GM18502 (cell line): ENCODE data around the gene BCAR3.
"Not testable (repeated sequence)": the region's sequence is repeated elsewhere in the genome, so short reads cannot be mapped to it uniquely, and the experiment has no call there.

Experiments used
- ATAC-seq: cut with Tn5 transposase; IDR thresholded peaks from one replicate; pipeline ENCODE4 v1.9.1; 2021; ENCODE audit warnings: mild to moderate bottlenecking; ENCODE audit not compliant: unreplicated experiment, poor library complexity

Gene BCAR3

DNA sequence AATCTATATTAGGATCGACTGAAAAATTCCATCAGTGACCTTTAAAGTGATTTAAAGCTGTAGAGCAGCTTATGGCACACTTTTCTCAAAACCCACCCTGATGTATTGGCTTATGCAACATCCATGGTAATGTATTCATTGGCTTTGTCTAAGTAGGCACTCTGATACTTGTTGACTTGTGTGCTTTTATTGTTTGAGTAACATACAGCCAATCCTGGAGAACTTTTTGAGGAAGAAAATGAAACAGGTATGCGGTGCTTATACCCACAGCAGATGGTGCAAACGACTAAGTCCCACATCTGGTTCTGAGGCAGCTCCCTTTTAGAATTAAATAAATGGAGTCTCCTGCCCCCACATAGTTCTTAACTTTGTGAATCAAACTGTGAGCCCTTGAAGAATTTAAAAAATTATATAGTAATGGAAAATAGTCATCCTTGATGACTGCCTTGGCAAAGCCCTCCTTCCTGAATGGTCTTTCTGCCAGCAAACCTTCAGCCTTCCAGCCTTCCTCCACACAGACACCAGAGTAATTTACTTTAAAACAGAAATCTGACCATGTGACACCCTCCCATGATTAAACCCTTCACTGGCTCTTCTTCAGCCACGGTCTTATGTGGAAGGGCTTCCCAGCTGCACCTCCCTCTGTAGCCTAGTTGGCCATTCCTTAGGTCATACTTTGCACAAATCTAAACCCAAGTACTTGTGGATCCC, 116.0 kb downstream of the BCAR3 start:
- no peak for ATAC-seq

DNA sequence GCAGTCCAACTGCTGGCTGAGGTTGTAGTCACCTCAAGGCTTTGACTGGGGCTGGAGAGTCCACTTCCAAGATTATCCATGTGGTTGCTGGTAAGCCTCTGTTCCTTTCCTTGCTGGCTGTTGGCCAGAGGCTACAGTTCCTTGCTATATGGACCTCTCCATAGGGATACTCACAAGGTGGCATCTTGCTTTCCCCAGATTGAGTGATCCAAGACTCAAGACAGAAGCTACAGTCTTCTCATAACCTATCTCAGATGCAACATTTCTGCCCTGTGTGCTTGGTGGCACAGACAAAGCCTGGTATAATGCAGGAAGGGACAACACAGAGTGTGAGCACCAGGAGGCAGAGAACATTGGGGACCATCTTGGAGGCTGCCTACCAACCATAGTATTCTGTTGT, 121.9 kb downstream of the BCAR3 start:
- no peak for ATAC-seq

DNA sequence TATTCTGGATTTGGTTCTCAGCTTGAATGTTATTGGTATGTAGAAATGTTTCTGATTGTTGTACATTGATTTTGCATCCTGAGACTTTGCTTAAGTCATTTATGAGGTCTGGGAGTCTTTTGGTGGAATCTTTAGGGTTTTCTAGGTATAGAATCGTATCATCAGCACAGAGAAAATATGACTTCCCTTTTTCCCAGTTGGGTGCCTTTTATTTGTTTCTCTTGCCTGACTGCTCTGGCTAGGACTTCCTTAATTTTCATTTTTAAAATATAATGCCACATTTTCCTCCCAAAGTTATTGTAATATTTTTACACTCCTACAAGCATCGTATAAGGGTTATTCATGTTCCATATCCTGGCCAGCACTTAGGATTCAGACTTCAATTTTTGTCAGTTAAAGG, 122.6 kb downstream of the BCAR3 start:
- ATAC-seq = no peak

DNA sequence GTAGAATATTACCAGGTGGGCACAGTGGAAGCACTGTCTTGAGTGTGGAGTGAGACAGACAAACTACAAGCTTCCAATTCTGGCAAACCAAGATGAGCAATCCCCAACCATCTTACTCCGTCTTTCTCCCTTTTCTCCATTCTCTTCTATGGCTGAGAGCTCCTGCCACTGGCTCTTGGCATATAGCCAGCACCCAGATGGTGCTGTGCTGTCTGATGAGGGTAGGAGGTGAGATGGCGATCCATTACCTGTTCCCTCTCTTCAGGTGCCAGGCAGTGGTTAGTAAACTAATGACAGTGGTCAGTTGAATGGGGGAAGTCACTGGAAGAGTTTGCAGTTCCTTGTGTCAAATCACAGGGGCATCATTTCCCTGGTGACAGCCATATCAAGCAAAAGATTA, 125.3 kb downstream of the BCAR3 start:
- ATAC-seq = no peak

DNA sequence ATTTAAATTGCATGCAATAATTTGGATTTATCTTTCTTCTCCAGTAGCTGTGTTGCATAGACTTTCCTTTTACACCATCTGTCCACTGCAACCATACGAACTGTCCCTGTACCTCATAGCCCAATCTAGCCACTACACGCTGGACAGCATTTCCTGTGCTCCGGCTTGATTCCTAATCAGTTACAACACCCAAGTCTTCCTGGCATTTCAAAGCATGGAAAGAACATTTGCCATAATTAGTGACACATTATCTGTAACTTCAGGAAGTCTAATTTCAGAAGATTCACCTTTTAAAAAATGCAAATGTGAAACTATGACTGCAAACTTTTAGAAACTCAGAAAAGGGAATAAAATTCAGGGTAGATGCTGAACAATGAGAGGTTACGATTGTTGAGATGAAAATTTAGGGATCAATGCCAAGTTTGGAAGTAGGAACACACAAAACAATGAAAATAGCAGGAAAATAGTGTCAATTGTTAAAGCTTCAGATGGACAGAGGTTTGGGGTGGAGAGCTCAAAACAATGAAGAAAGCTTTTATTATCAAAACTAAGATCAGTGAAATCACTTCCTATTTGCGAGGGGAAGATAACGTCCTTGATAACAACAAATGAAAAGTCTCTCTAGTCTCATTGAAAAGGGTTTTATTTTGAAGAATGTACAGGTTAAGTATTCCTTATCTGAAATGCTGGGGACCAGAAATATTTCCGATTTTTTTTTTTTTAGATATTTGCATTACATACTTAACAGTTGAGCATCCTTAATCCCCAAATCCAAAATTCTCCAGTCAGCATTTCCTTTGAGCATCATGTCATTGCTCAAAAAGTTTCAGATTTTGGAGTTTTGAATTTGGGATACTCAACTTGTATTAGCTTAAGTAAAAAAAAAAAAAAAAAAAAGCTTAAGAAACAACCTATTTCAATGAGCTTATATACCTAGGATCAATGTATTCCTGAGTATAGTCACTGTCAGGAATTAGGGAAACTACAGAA, 126.5 kb downstream of the BCAR3 start:
- no peak for ATAC-seq

DNA sequence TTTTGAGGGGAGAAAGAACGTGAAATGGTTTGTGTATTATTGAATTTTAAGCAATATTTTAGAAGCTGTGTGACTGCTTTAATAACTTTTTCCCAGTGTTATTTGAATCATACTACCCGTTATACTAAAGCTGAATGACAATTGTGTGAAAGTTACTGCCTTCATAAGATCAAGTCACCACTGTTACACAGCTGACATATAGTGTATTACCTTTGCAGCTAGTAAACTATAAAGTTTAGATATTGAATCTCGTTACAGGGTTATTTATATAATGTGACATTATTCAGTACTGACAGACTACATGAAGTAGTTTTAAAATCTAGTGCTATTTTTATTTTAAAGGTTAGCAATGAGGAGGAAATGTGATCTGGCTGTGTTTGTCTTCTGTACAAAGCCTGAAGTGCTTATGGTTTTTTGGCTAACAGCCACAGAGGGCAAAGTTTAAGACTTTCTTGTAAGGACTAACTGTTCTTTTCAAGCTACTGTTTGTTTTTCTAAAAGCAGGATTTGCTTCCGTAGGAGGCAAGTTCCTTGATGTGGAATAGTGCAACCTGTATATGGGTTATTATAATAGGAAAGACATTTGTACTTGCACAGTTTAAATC, 127.6 kb downstream of the BCAR3 start:
- ATAC-seq = not testable (repeated sequence)

DNA sequence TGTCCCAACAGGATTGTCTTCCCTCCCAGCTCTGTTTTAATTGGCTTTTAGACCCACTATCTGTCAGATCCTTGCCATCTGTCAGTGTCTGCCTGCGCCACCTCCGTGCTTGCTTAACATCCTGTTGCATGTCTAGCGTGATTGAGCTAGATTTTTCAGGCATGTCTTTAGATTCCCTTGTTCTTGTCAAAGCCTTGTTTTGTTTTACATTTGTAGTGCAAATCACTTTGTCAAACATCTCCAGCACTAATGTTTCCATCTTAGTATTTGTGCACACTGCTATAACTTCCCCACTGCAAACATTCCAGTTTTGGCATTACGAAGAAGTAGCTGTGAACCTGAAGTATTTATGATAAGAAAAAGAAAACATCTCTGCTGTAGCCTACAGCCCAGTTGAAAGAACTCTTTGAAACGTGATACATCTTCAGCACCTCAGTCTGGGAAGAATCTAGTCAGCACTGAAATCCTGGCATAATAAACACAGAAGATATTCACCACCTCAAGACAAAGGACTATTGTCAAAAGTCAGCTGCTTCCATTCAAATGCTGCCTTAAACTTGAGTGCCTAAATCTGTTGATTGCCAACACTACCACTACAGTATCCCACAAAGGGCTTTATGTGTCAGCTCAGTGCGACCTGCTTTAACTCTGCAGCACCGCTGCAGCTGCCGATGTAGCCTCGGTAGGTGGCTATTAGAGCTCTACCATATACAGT, 128.7 kb downstream of the BCAR3 start:
- ATAC-seq = no peak

DNA sequence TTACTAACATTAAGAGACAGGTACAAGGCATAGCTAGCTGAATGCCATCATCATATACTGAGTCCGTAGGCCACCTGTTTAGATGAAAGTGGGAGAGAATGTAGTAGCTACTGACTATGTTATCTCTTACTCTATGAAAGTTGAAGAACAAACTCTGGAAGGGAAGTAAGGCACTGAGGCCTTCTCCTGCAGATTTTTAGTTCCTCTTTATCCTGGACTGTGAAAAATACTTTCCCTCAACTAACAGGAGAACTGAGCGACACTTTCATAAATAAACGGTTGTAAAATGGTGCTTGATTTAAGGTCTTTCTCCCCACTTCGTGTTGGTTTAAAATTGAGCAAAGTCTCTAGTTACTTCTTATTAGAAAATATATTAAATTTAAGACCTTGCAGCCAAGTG, 131.8 kb downstream of the BCAR3 start:
- ATAC-seq = no peak

DNA sequence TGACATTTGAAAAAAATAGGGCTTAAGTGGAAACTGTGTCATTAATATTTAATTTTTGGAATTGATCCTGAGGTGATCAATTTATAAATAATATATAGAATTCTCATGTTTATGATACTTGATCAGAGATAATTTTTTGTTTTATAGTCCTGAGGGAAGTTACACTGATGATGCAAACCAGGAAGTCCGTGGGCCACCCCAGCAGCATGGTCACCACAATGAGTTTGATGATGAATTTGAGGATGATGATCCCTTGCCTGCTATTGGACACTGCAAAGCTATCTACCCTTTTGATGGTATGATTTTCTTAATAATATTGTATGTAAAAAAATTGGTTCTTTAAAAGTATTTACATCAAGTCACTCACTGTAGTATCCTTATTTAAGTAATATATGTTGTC, 132.5 kb downstream of the BCAR3 start:
- no peak for ATAC-seq

DNA sequence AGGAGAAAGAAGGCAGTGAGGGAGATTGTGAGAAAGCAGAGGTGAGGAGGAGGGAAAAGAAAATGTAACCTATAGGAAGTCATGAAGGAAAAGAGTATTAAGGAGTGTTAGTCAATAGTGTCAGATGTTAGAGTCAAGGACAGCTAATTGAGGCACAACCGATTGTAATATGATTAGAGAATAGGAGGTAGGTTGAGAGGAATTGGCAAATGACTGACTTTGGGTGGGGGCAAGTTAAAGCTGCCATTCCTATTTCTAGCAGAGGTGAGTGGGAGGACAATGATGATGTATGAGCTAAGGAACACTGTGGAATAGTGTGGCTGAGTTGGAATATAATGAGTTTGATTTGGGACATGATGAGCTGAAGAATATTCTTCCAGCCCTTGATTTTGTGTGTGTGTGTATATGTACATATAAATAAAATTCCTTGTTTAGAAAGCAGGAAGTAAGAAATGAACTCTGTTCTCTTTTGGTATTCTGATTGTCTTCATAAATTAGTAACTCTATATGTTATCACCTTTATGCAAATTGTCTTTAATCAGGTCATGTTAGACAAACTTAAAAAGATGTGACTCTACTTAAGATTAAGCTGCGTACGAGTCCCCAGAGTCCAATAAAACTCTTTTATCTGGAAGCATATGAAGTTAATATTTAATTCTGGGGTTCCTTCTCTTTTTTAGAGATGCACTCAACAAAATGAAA, 135.3 kb downstream of the BCAR3 start:
- ATAC-seq = no peak

DNA sequence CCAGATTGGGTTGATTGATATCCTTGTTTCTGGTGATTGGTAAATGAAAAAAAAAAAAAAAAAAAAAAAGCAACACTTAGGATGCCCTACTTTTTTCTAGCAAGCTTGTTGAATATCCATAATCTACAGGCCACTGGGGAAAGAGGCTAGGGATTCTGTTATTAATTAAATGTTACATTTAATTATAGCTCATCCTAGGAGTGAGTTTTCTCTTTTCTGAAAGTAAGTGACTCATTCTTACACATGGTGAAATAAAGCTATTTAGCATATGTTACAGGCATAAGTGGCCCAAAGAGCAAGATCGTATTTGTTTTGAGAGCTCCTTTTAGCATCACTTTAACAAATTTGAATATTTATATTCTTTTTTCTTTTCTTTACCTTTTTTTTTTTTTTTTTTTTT, 139.2 kb downstream of the BCAR3 start:
- no peak for ATAC-seq

DNA sequence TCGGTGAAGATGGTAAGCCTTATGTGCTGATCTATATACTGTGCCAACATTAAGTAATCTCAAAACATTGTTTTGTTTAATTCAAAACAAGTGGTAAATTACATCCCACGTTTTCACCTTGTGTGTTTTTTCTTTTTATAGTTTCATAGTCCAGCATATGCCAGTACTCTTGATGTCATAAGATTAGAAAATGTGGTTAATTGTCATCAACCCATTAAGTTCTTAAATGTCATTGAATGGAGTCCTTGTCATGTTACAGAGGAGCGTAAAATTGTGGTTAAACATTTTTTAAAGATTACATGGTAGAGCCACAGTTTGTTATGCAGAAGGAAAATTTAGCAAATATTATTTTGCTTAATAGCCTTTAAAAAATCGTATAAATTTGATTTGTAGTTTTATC, 140.6 kb downstream of the BCAR3 start:
- no peak for ATAC-seq

DNA sequence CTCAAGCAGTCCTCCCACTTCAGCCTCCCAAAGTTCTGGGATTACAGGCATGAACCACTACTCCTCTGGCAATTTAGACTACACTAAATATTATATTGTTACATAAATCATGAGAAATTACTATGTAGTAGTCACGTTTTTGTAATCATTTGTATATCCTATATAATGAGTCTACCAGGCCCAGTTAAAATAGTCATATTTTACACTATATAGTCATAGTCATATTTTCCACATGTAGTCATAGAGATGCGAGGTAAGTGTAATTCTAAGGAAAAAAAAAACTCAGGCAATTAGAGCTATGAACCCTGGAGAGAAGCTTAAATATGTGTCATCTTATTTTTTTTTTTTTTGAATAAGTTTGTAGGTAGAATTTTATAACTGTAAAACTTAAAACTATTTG, 143.7 kb downstream of the BCAR3 start:
- no peak for ATAC-seq

DNA sequence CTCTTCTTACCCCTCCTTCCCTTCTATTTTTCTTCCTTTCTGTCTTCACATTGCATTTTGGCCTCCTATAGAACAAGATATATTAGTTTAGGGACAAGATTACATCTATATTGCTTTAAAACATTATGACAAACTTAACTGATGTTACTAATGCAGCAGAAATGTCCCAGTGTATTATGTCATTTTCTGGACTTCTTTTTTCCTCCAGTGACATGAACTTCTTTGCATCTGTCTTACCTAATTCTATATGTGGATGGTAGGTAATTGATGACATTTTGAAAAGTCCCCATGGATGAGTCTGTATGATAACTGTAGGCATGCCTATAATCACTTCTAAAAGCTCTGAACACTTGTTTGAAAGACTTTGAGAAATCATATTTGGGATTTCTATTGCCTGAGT, 144.2 kb downstream of the BCAR3 start:
- ATAC-seq = no peak

DNA sequence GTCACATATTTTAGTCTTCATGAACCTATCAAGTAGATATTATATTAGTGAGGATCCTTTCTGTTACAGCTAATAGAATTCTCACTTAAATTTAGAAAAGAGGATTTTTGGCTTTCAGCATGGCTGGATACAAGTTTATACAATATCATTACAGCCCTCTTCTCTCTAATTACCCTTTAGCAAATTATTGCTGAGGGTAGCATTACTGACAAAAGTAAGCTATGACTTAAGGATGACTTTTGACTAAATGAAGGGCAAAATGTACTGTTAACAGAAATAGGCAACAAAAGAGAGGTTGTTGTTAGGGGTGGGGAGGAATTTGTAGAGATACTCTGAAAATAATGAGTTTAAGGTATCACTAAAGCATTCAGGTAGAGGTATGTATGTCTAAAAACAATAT, 148.0 kb downstream of the BCAR3 start:
- ATAC-seq = no peak

DNA sequence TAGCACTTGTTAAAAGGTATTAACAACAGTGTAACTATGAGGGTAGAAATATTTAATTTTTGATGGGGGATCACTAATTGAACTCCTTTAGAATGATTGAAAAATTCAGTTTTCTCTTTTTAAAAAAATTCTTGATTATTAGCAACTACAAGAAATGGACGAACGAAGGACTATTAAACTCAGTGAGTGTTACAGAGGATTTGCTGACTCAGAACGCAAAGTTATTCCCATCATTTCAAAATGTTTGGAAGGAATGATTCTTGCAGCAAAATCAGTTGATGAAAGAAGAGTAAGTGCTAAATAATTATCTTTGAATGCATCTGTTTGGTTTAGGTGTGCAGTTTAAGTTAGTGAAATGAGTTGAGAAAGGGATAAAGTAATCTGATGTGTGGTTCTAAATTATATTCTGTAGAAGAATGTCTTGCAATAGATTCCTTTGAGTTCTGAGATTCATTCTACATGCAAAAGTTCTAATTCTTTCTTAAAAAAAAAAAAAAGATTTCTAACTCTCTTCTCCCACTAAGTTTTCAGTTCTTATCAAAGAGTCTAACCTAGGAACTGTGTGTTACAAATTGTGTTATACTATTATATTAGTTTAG, 148.8 kb downstream of the BCAR3 start:
- no peak for ATAC-seq

DNA sequence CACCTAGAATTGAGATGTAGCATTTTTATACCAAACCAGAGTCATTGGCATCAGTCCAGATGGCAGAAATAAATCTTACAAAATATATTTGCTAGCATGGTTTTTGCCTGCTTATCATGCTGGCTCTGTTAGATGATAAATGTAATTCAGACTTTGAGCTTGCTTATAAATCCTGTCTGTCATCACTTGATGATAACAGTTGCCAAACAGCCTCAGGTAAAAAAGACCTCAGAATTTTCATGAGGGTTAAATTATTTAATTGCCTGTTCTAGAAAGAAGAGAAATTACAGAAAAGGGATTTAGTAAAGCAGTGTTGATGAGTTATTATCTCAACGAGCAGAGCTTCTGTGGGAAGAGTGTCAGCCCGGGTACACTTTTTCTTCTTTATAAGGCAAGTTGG, 150.4 kb downstream of the BCAR3 start:
- ATAC-seq = no peak

DNA sequence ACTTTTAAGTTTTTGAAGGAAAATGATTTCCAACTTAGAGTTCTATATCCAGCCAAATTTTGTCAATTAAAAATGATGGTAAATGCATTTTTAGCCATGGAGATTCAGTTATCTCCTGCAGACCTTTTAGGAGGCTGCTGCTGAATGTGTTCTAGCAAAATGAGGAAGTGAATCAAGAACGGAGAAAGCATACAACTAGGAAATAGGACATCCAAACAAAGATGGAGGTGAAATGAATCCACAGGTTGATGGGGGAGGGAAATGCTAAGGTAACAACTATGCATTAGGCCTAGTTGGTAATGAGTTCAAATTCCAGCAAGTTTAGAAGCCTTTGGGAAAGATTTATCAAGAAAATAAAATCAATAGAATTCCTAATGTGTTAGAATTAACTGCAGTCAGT, 153.2 kb downstream of the BCAR3 start:
- no peak for ATAC-seq

DNA sequence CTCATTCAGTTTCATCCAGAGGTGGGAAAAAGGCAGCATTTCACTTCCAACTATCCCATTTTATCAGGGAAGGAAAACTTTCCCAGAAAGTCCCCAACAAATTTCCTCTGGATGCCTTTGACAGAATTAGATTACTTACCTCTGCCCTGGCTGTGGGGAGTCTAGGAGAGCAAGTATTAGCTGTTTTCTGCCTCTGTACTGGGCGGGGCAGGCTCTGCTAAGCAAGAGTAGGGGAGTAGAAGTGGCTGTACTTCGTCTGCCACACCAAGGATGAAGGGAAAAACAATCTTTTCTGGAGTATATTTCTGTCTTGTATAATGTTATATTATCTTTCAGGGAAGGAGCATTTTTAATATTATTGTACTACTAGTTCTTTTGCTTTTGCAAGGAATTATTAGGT, 155.2 kb downstream of the BCAR3 start:
- no peak for ATAC-seq

DNA sequence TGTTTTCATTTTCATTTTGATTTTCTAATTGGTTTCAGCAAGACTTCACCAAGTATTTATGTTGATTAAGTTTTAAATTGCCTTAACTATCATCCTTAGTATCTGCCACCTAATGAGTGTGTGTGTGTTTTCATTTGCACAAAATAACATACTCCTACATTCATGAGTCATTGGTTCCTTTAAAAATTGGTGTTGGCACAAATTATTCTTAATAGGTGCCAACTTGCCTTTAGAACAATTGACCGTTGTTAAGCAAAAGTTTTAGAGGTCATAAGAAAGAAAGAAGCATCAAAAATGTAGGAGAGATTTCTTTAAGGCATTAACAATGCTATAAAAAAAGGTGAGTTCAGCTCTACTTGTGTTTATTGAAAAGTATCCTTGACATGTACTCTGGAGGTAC, 156.2 kb downstream of the BCAR3 start:
- no peak for ATAC-seq
